HepG2 (cell line): Measurements from ENCODE around the gene BYSL. TPM values are rescaled to one million over a fixed set of nuclear protein-coding genes. Genes with fewer than 3 reads are reported as not detected.

Experiments
- ATAC-seq: fragments of 200-7000 bp; cut with Tn5 transposase; 3 replicates; pipeline ENCODE4 v1.9.1; 2020; ENCODE audit warnings: mild to moderate bottlenecking, moderate library complexity
- BruUV-seq: library from RNA; stranded (reverse); fragments of 400-500 nt; replicated peaks from 2 replicates; lab custom pipeline; 2021; lab: Mats Ljungman, UMichigan
- CTCF ChIA-PET: fragments of 300-600 bp; formaldehyde crosslinking; extraction: SDS; loops from one replicate; lab custom pipeline; 2021; ENCODE audit warnings: low total read pairs, inconsistent platforms, low intra/inter-chr PET ratio; lab: Yijun Ruan, JAX
- POLR2A ChIA-PET: fragments of 350-600 bp; sonication (Branson Sonifier 250); formaldehyde crosslinking; loops from one replicate; lab custom pipeline; 2020; ENCODE audit warnings: antibody characterized with exemption, inconsistent platforms; lab: Yijun Ruan, JAX
- DNase-seq: peaks from one replicate; pipeline ENCODE4 v3.0.0-alpha.2; 2015; ENCODE audit warnings: low spot score
- FAIRE-seq: peaks from 3 replicates; lab custom pipeline; 2011; peaks lifted over from hg19 to GRCh38; lab: Jason Lieb, UNC
- H2AFZ ChIP-seq: one replicate; pipeline ENCODE4 v1.6.1; 2011; ENCODE audit warnings: low read length, inconsistent platforms
- H3K27ac ChIP-seq: fragments of 300-600 bp; 3 replicates; pipeline ENCODE4 v1.8.0; 2011; ENCODE audit warnings: mixed run types, mild to moderate bottlenecking, mixed read lengths, low read length, inconsistent platforms; ENCODE audit not compliant: insufficient read depth; ENCODE audit errors: extremely low read length
- H3K27me3 ChIP-seq, 2 experiments: fragments of 200-600 bp in 1 of 2; 2 replicates in 1 of 2; 3 replicates in 1 of 2; pipeline versions ENCODE4 v1.6.0 to v1.8.0; 2011; ENCODE audit warnings: low read length in 2 of 2, mild to moderate bottlenecking in 2 of 2, moderate library complexity in 2 of 2, inconsistent platforms in 1 of 2; ENCODE audit not compliant: insufficient read depth in 2 of 2, control insufficient read depth in 1 of 2
- H3K36me3 ChIP-seq, 2 experiments: fragments of 200-600 bp in 1 of 2; replicated peaks in 1 of 2; 2 replicates in 1 of 2; 3 replicates in 1 of 2; pipeline versions ENCODE4 v1.5.1 to v1.8.0; 2011; ENCODE audit warnings: low read length in 2 of 2, inconsistent platforms in 1 of 2; ENCODE audit not compliant: insufficient read depth in 2 of 2, control insufficient read depth in 1 of 2
- H3K4me1 ChIP-seq: 2 replicates; pipeline ENCODE4 v1.5.1; 2012; ENCODE audit warnings: low read length, inconsistent platforms; ENCODE audit not compliant: insufficient read depth
- H3K4me2 ChIP-seq: 2 replicates; pipeline ENCODE4 v1.6.0; 2011; ENCODE audit warnings: low read depth, low read length, inconsistent platforms
- H3K4me3 ChIP-seq, 3 experiments: fragments of 200-600 bp in 1 of 3; sonication (generic), shearing (Covaris generic) in 1 of 3; replicated peaks in 1 of 3; 2 replicates each; pipeline ENCODE4 v1.5.1; 2011 to 2016; ENCODE audit warnings: low read length in 3 of 3, inconsistent platforms in 2 of 3, low read depth in 2 of 3, mild to moderate bottlenecking in 2 of 3, control low read depth in 1 of 3, mixed read lengths in 1 of 3; ENCODE audit not compliant: insufficient read depth in 1 of 3
- H3K79me2 ChIP-seq: one replicate; pipeline ENCODE4 v1.6.1; 2011; ENCODE audit warnings: low read length, inconsistent platforms; ENCODE audit not compliant: insufficient read depth
- H3K9ac ChIP-seq: 2 replicates; pipeline ENCODE4 v1.6.0; 2011; ENCODE audit warnings: mild to moderate bottlenecking, low read depth, low read length, inconsistent platforms; ENCODE audit not compliant: insufficient read depth
- H3K9me3 ChIP-seq: 2 replicates; pipeline ENCODE4 v1.5.1; 2012; ENCODE audit warnings: mild to moderate bottlenecking, low read length
- H4K20me1 ChIP-seq: 2 replicates; pipeline ENCODE4 v1.6.0; 2011; ENCODE audit warnings: inconsistent platforms, mild to moderate bottlenecking, low read length, moderate library complexity; ENCODE audit not compliant: insufficient read depth
- AKAP8 ChIP-seq: sonication (generic); formaldehyde crosslinking; IDR thresholded peaks from 2 replicates; pipeline ENCODE4 v1.5.1; 2020; ENCODE audit warnings: mild to moderate bottlenecking, missing genetic modification reagents
- BCL6 ChIP-seq: IDR thresholded peaks from 2 replicates; pipeline ENCODE4 v1.6.1; 2016; ENCODE audit warnings: missing genetic modification reagents, missing compliant biosample characterization
- CENPT ChIP-seq: sonication (generic); formaldehyde crosslinking; IDR thresholded peaks from 2 replicates; pipeline ENCODE4 v1.8.0; 2022; ENCODE audit warnings: low read depth, mild to moderate bottlenecking, moderate library complexity, missing genetic modification reagents
- DDIT3 ChIP-seq: sonication (generic); formaldehyde crosslinking; IDR thresholded peaks from 2 replicates; pipeline ENCODE4 v1.4.0; 2020; ENCODE audit warnings: mild to moderate bottlenecking, missing genetic modification reagents
- GATAD1 ChIP-seq: IDR thresholded peaks from 2 replicates; pipeline ENCODE4 v1.6.1; 2016; ENCODE audit warnings: missing genetic modification reagents, missing compliant biosample characterization
- HOXA9 ChIP-seq: sonication (generic); formaldehyde crosslinking; IDR thresholded peaks from 2 replicates; pipeline ENCODE4 v1.8.1; 2022; ENCODE audit warnings: missing genetic modification reagents, mild to moderate bottlenecking, moderate library complexity, borderline replicate concordance
- MAF1 ChIP-seq: sonication (generic); formaldehyde crosslinking; IDR thresholded peaks from 2 replicates; pipeline ENCODE4 v1.5.0; 2020; ENCODE audit warnings: missing genetic modification reagents, borderline replicate concordance
- NFE2L1 ChIP-seq: sonication (generic); formaldehyde crosslinking; IDR thresholded peaks from 2 replicates; pipeline ENCODE4 v1.4.0; 2020; ENCODE audit warnings: missing genetic modification reagents, mild to moderate bottlenecking, borderline replicate concordance
- NFIB ChIP-seq: sonication (generic); formaldehyde crosslinking; IDR thresholded peaks from 2 replicates; pipeline ENCODE4 v1.9.0; 2021; ENCODE audit warnings: missing genetic modification reagents, mild to moderate bottlenecking, borderline replicate concordance
- NFKBIZ ChIP-seq: IDR thresholded peaks from 2 replicates; pipeline ENCODE4 v1.6.1; 2018; ENCODE audit warnings: missing genetic modification reagents, missing compliant biosample characterization
- ZBTB44 ChIP-seq: sonication (generic); formaldehyde crosslinking; IDR thresholded peaks from 2 replicates; pipeline ENCODE4 v1.4.0; 2020; ENCODE audit warnings: missing genetic modification reagents
- ZNF17 ChIP-seq: sonication (generic); formaldehyde crosslinking; IDR thresholded peaks from 2 replicates; pipeline ENCODE4 v1.5.0; 2020; ENCODE audit warnings: mild to moderate bottlenecking, missing genetic modification reagents
- ZNF354B ChIP-seq: sonication (generic); formaldehyde crosslinking; IDR thresholded peaks from 2 replicates; pipeline ENCODE4 v1.8.0; 2022; ENCODE audit warnings: mild to moderate bottlenecking, missing genetic modification reagents
- ZNF547 ChIP-seq: sonication (generic); formaldehyde crosslinking; IDR thresholded peaks from 2 replicates; pipeline ENCODE4 v1.5.1; 2020; ENCODE audit warnings: mild to moderate bottlenecking, missing genetic modification reagents
- ZNF883 ChIP-seq: sonication (generic); formaldehyde crosslinking; IDR thresholded peaks from 2 replicates; pipeline ENCODE4 v1.5.1; 2020; ENCODE audit warnings: mild to moderate bottlenecking, missing genetic modification reagents; ENCODE audit errors: not compliant biosample characterization
- WGBS: methylation state at CpG from one replicate; pipeline ENCODE4 v1.1.6; 2017; ENCODE audit warnings: low lambda C conversion rate; 5-methylcytosine and 5-hydroxymethylcytosine counted together
- in situ Hi-C: cut with HindIII; loops from 2 replicates; pipeline ENCODE4 v1.10.0; 2017; ENCODE audit warnings: low pct_unique_long_range_greater_than_20kb; ENCODE audit not compliant: extremely low pct_ligation_motif_present
- intact Hi-C: fragments of 100-400 bp; cut with micrococcal nuclease; formaldehyde crosslinking; loops from one replicate; pipeline ENCODE4 v1.10.0; 2022; ENCODE audit not compliant: unreplicated experiment
- polyA plus RNA-seq, 8 experiments: library from polyadenylated mRNA; depleted of rRNA in 3 of 8; stranded (reverse) in 7 of 8; unstranded in 1 of 8; fragments of >200 nt; fragmentation: Illumina TruSeq in 4 of 8; extraction: Trizol in 4 of 8; gene quantifications; 2 replicates each; pipeline versions ENCODE4 v1.2.1 to v1.2.3, GENCODE V29; 2011 to 2016; ENCODE audit warnings: low read depth in 4 of 8, missing spikeins in 1 of 8, mixed read lengths in 1 of 8; ENCODE audit not compliant: insufficient read depth in 1 of 8
- total RNA-seq, 5 experiments: library from RNA; depleted of rRNA; stranded (reverse); fragments of >200 nt; fragmentation: Illumina TruSeq; extraction: Trizol; gene quantifications; 2 replicates each; pipeline ENCODE4 v1.2.3, GENCODE V29; 2016; ENCODE audit warnings: low read depth in 1 of 5
- TF ChIP-seq, protein P1 (sequence below): sonication (generic); formaldehyde crosslinking; IDR thresholded peaks from 2 replicates; pipeline ENCODE4 v1.5.1; 2020; ENCODE audit warnings: mild to moderate bottlenecking, missing genetic modification reagents, borderline replicate concordance

BYSL gene
- total and polyA plus RNA-seq, 2 of the 13 experiments (the other 11 are each of a cell fraction or from before 2014, with no cell fraction given), result 27.9 to 28.6 TPM

- no peak for TF ChIP-seq ZNF883 (CRISPR knock-in tag)
- no peak for TF ChIP-seq AKAP8 (CRISPR knock-in tag)
- no peak for TF ChIP-seq NFE2L1
- TF ChIP-seq GATAD1, result no peak
- TF ChIP-seq ZNF547, result no peak
Observed at GRCh38 chr6:41972826-41973225, 51.5 kb downstream of the BYSL start (continued).

GRCh38 chr6:41974281-41974825 is 53.1 kb downstream of the BYSL start:
- ChIA-PET CTCF (no interaction called here), POLR2A (no interaction called here)
- Histone ChIP-seq H2AFZ (no peak overlapping the region), H3K36me3 (no peaks in the 10 kb centered on the region), H3K27ac (no peak overlapping the region), H3K27me3 (no peaks in the 10 kb centered on the region), H3K79me2 (no peaks in the 10 kb centered on the region), H3K4me1 (no peaks in the 10 kb centered on the region), H3K9ac (no peak overlapping the region), H3K4me3 (no peak overlapping the region), H4K20me1 (no peaks in the 10 kb centered on the region), H3K9me3 (no peaks in the 10 kb centered on the region), H3K4me2 (no peak overlapping the region)
- in situ Hi-C loops (no loop called here), intact Hi-C loops (no loop called here)
- TF ChIP-seq, protein P1, sequence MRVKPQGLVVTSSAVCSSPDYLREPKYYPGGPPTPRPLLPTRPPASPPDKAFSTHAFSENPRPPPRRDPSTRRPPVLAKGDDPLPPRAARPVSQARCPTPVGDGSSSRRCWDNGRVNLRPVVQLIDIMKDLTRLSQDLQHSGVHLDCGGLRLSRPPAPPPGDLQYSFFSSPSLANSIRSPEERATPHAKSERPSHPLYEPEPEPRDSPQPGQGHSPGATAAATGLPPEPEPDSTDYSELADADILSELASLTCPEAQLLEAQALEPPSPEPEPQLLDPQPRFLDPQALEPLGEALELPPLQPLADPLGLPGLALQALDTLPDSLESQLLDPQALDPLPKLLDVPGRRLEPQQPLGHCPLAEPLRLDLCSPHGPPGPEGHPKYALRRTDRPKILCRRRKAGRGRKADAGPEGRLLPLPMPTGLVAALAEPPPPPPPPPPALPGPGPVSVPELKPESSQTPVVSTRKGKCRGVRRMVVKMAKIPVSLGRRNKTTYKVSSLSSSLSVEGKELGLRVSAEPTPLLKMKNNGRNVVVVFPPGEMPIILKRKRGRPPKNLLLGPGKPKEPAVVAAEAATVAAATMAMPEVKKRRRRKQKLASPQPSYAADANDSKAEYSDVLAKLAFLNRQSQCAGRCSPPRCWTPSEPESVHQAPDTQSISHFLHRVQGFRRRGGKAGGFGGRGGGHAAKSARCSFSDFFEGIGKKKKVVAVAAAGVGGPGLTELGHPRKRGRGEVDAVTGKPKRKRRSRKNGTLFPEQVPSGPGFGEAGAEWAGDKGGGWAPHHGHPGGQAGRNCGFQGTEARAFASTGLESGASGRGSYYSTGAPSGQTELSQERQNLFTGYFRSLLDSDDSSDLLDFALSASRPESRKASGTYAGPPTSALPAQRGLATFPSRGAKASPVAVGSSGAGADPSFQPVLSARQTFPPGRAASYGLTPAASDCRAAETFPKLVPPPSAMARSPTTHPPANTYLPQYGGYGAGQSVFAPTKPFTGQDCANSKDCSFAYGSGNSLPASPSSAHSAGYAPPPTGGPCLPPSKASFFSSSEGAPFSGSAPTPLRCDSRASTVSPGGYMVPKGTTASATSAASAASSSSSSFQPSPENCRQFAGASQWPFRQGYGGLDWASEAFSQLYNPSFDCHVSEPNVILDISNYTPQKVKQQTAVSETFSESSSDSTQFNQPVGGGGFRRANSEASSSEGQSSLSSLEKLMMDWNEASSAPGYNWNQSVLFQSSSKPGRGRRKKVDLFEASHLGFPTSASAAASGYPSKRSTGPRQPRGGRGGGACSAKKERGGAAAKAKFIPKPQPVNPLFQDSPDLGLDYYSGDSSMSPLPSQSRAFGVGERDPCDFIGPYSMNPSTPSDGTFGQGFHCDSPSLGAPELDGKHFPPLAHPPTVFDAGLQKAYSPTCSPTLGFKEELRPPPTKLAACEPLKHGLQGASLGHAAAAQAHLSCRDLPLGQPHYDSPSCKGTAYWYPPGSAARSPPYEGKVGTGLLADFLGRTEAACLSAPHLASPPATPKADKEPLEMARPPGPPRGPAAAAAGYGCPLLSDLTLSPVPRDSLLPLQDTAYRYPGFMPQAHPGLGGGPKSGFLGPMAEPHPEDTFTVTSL, result no peak
- no peak for TF ChIP-seq ZNF17 (CRISPR knock-in tag)
- TF ChIP-seq ZNF354B, result no peak
- TF ChIP-seq BCL6 (CRISPR knock-in tag), result no peak
- TF ChIP-seq NFIB (CRISPR knock-in tag), result no peak
- TF ChIP-seq ZBTB44 (CRISPR knock-in tag), result no peak
- no peak for TF ChIP-seq DDIT3 (CRISPR knock-in tag)
- TF ChIP-seq CENPT (CRISPR knock-in tag), result no peak
- no peak for TF ChIP-seq HOXA9 (CRISPR knock-in tag)
- TF ChIP-seq NFKBIZ (CRISPR knock-in tag), result no peak
- no peak for TF ChIP-seq MAF1
- ATAC-seq, result no peak
- BruUV-seq, result no TSS peak
- no peak for DNase-seq
- 58% methylated on average over 5 of the region's 5 CpGs for WGBS
- FAIRE-seq, result no peak
